HG02970 (cell line): ENCODE data around the gene PHLDA2.

Source experiments
- ATAC-seq: cut with Tn5 transposase; IDR thresholded peaks from one replicate; pipeline ENCODE4 v1.9.1; 2021; ENCODE audit warnings: mild to moderate bottlenecking, moderate library complexity, moderate number of reproducible peaks; ENCODE audit not compliant: unreplicated experiment, low FRiP score

Gene PHLDA2

GRCh38 chr11:2883979-2884815 is 45.0 kb downstream of the PHLDA2 start:
- ATAC-seq = no peak

GRCh38 chr11:2883640-2883978 is 45.6 kb downstream of the PHLDA2 start:
- ATAC-seq = no peak

- no peak for ATAC-seq
Measured at GRCh38 chr11:2882396-2883110, 46.7 kb downstream of the PHLDA2 start.

- ATAC-seq = no peak
Measured at GRCh38 chr11:2881981-2882375, 47.2 kb downstream of the PHLDA2 start.

GRCh38 chr11:2881076-2881980 is 47.9 kb downstream of the PHLDA2 start:
- no peak for ATAC-seq

- no peak for ATAC-seq
Measured at GRCh38 chr11:2880646-2881045, 48.6 kb downstream of the PHLDA2 start.

- no peak for ATAC-seq
Measured at GRCh38 chr11:2878782-2879181, 50.4 kb downstream of the PHLDA2 start.
